GM19025 (cell line): ENCODE data around the gene CLGN.
"Not testable (repeated sequence)": the region's sequence is repeated elsewhere in the genome, so short reads cannot be mapped to it uniquely, and the experiment has no call there.

Source experiments
- ATAC-seq: cut with Tn5 transposase; IDR thresholded peaks from one replicate; pipeline ENCODE4 v1.9.1; 2021; ENCODE audit warnings: mild to moderate bottlenecking, low read depth, moderate library complexity; ENCODE audit not compliant: unreplicated experiment

CLGN gene

GRCh38 chr4:140427106-140427918 is at the start of gene CLGN:
Gene CLGN (minus strand): TSS chr4:140427648. CDS start chr4:140413078, 14,570 bp downstream.
- ATAC-seq, result peak; percentile 83

- no peak for ATAC-seq
Measured at GRCh38 chr4:140472156-140472555, 44.7 kb upstream of the CLGN start.

GRCh38 chr4:140469791-140470733 is 42.6 kb upstream of the CLGN start:
- ATAC-seq, result no peak

- no peak for ATAC-seq
Measured at GRCh38 chr4:140466146-140466545, 38.7 kb upstream of the CLGN start.

- ATAC-seq, result no peak
Measured at GRCh38 chr4:140463614-140464013, 36.2 kb upstream of the CLGN start.

GRCh38 chr4:140463182-140463581 is 35.7 kb upstream of the CLGN start:
- ATAC-seq, result no peak

- no peak for ATAC-seq
Measured at GRCh38 chr4:140450352-140450751, 22.9 kb upstream of the CLGN start.

GRCh38 chr4:140448830-140449229 is 21.4 kb upstream of the CLGN start:
- no peak for ATAC-seq

- no peak for ATAC-seq
Measured at GRCh38 chr4:140448162-140448561, 20.7 kb upstream of the CLGN start.

GRCh38 chr4:140444347-140444746 is 16.9 kb upstream of the CLGN start:
- not testable (repeated sequence) for ATAC-seq

- ATAC-seq, result no peak
Measured at GRCh38 chr4:140439644-140440142, 12.2 kb upstream of the CLGN start.

- no peak for ATAC-seq
Measured at GRCh38 chr4:140427919-140428471, 547 bp upstream of the CLGN start.

- peak; percentile 7 for ATAC-seq
Measured at GRCh38 chr4:140426610-140427105, 790 bp downstream of the CLGN start.

- no peak for ATAC-seq
Measured at GRCh38 chr4:140423106-140423505, 4.3 kb downstream of the CLGN start.

GRCh38 chr4:140413130-140413969 is 14.1 kb downstream of the CLGN start:
- ATAC-seq, result not testable (repeated sequence)

GRCh38 chr4:140408974-140409373 is 18.5 kb downstream of the CLGN start:
- ATAC-seq, result no peak

- no peak for ATAC-seq
Measured at GRCh38 chr4:140406292-140406691, 21.2 kb downstream of the CLGN start.

- ATAC-seq, result no peak
Measured at GRCh38 chr4:140400111-140400510, 27.3 kb downstream of the CLGN start.

GRCh38 chr4:140395668-140396067 is 31.8 kb downstream of the CLGN start:
- ATAC-seq, result no peak

- ATAC-seq, result no peak
Measured at GRCh38 chr4:140388015-140388414, 39.4 kb downstream of the CLGN start.
